ENCODE measurements around the gene KCTD2.

DNA sequence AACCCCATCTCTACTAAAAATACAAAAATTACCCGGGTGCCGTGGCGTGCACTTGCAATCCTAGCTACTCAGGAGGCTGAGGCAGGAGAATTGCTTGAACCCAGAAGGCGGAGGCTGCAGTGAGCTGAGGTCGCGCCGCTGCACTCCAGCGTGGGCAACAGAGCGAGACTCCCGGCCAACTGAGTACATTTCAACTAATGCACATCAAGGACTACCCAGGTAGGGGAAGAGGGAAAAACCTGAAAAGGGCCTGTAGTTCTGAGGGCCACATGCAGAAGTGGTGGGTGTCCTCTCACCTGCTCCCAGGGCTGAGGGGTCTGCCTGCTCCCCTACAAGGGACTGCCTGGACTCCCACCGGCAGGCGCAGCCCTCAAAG lies 40.1 kb downstream of the KCTD2 start:
- TF ChIP-seq, protein P1, sequence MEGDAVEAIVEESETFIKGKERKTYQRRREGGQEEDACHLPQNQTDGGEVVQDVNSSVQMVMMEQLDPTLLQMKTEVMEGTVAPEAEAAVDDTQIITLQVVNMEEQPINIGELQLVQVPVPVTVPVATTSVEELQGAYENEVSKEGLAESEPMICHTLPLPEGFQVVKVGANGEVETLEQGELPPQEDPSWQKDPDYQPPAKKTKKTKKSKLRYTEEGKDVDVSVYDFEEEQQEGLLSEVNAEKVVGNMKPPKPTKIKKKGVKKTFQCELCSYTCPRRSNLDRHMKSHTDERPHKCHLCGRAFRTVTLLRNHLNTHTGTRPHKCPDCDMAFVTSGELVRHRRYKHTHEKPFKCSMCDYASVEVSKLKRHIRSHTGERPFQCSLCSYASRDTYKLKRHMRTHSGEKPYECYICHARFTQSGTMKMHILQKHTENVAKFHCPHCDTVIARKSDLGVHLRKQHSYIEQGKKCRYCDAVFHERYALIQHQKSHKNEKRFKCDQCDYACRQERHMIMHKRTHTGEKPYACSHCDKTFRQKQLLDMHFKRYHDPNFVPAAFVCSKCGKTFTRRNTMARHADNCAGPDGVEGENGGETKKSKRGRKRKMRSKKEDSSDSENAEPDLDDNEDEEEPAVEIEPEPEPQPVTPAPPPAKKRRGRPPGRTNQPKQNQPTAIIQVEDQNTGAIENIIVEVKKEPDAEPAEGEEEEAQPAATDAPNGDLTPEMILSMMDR (IDR thresholded peaks at IDR 0.05) = no peak
- TF ChIP-seq POLR2A (IDR thresholded peaks at IDR 0.05) = no peak

Data from testis (tissue), 2 donors.